ENCODE measurements around the gene DCLK2. TPM values are rescaled to one million over a fixed set of nuclear protein-coding genes. Genes with fewer than 3 reads are reported as not detected.

The DCLK2 gene
- total RNA-seq, 2 experiments from 2014 or later = not detected

DNA sequence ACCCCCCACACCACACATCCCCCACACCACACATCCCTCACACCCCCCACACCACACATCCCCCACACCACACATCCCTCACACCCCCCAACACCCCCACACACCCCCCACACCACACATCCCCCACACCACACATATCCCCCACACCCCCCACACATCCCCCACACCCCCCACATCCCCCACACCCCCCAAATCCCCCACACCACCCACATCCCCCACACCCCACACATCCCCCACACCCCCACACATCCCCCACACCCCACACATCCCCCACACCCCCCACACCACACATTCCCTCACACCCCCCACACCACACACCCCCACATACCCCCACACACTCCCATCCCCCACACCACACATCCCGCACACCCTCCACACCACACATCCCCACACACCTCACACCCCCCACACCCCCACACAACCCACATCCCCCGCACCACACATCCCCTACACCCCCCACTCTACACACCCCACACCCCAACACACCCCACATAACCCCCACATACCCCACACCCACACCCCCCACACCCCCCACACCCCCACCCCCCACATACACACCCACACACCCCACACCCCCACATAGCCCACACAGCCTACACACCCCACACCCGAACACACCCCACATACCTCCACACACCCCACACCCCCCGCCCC is 172.9 kb downstream of the DCLK2 start:
- TF ChIP-seq CTCF (conservative IDR thresholded peaks at IDR 0.05; ENCODE audit: low read length) (no peak), EZH2phosphoT487 (IDR thresholded peaks at IDR 0.05; ENCODE audit: borderline replicate concordance, low read depth, low read length) (no peak)
- no peak overlapping the region for H3K4me3 ChIP-seq (ENCODE audit: low read depth, low read length, poor library complexity, severe bottlenecking)
- no peak overlapping the region for H2AFZ ChIP-seq (ENCODE audit: low read length)
- CTCF ChIA-PET (ENCODE audit: unreplicated experiment) = no interaction called here
- no peaks in the 10 kb centered on the region for H3K9me2 ChIP-seq (ENCODE audit: insufficient read depth, low read length)
- no peak for DNase-seq (ENCODE audit: low spot score)
- H4K20me1 ChIP-seq (ENCODE audit: insufficient read depth, low read length) = no peaks in the 10 kb centered on the region
- no peaks in the 10 kb centered on the region for H3K9me3 ChIP-seq (ENCODE audit: low read length)
- no peak overlapping the region for H3K27ac ChIP-seq (ENCODE audit: low read depth, low read length, poor library complexity, severe bottlenecking)
- no peak overlapping the region for H3K4me2 ChIP-seq (ENCODE audit: low read length)
- H3K36me3 ChIP-seq (ENCODE audit: insufficient read depth, low read length) = no peaks in the 10 kb centered on the region
- no TSS peak for BruUV-seq (replicated peaks)
- intact Hi-C loops (cut with micrococcal nuclease; ENCODE audit: unreplicated experiment) = no loop called here
- no peaks in the 10 kb centered on the region for H3K4me1 ChIP-seq (ENCODE audit: insufficient read depth, low read length, poor library complexity, severe bottlenecking)
- POLR2A ChIA-PET = no interaction called here
- H3K79me2 ChIP-seq (ENCODE audit: insufficient read depth, low read depth, low read length) = no peaks in the 10 kb centered on the region

GRCh38 chr4:150251752-150252190 is 173.5 kb downstream of the DCLK2 start:
- Histone ChIP-seq H3K4me2 (ENCODE audit: low read length) (no peak overlapping the region), H3K27ac (ENCODE audit: low read depth, low read length, poor library complexity, severe bottlenecking) (no peak overlapping the region), H2AFZ (ENCODE audit: low read length) (no peak overlapping the region), H3K4me3 (ENCODE audit: low read depth, low read length, poor library complexity, severe bottlenecking) (no peak overlapping the region), H3K9me3 (ENCODE audit: low read length) (no peaks in the 10 kb centered on the region), H3K4me1 (ENCODE audit: insufficient read depth, low read length, poor library complexity, severe bottlenecking) (no peaks in the 10 kb centered on the region), H3K9me2 (ENCODE audit: insufficient read depth, low read length) (no peaks in the 10 kb centered on the region), H4K20me1 (ENCODE audit: insufficient read depth, low read length) (no peaks in the 10 kb centered on the region), H3K79me2 (ENCODE audit: insufficient read depth, low read depth, low read length) (no peaks in the 10 kb centered on the region), H3K36me3 (ENCODE audit: insufficient read depth, low read length) (no peaks in the 10 kb centered on the region)
- POLR2A ChIA-PET = interaction anchor here (0.7 kb wide), 1 partner anchor 615 kb away, joined by 3 read pairs; no protein-coding TSS in a partner anchor
- no peak for TF ChIP-seq CTCF (conservative IDR thresholded peaks at IDR 0.05; ENCODE audit: low read length)
- no peak for TF ChIP-seq EZH2phosphoT487 (IDR thresholded peaks at IDR 0.05; ENCODE audit: borderline replicate concordance, low read depth, low read length)
- no peak for DNase-seq (ENCODE audit: low spot score)
- no TSS peak for BruUV-seq (replicated peaks)
- CTCF ChIA-PET (ENCODE audit: unreplicated experiment) = no interaction called here
- intact Hi-C loops (cut with micrococcal nuclease; ENCODE audit: unreplicated experiment) = no loop called here

DNA sequence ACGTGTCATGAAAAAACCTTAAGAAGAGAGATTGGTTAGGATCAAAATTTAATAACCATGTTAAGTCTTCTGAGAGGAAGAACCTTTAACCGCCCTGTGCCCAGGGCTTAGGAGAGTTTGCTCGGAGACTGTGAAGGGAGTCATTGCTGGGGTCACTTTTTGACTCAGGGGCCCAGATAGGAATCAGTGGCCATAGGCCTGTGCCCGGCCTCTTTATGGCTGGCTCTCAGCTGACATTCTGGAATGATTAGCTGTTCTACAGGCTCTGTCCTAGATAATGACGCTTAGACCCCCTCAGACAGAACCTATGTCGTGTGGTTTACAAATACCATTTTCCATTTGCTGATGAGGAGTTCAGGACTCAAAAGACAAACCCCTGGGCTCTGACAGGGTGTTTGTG is 174.1 kb downstream of the DCLK2 start:
- ChIA-PET CTCF (ENCODE audit: unreplicated experiment) (no interaction called here), POLR2A (interaction anchor here (0.6 to 0.7 kb wide), 2 partner anchors 196 to 614 kb away, joined by 3 read pairs; no protein-coding TSS in a partner anchor)
- H3K4me1 ChIP-seq (ENCODE audit: insufficient read depth, low read length, poor library complexity, severe bottlenecking) = no peaks in the 10 kb centered on the region
- H3K9me2 ChIP-seq (ENCODE audit: insufficient read depth, low read length) = no peaks in the 10 kb centered on the region
- DNase-seq (ENCODE audit: low spot score) = no peak
- no peaks in the 10 kb centered on the region for H4K20me1 ChIP-seq (ENCODE audit: insufficient read depth, low read length)
- H3K4me3 ChIP-seq (ENCODE audit: low read depth, low read length, poor library complexity, severe bottlenecking) = no peak overlapping the region
- intact Hi-C loops (cut with micrococcal nuclease; ENCODE audit: unreplicated experiment) = no loop called here
- TF ChIP-seq EZH2phosphoT487 (IDR thresholded peaks at IDR 0.05; ENCODE audit: borderline replicate concordance, low read depth, low read length) = no peak
- no peaks in the 10 kb centered on the region for H3K36me3 ChIP-seq (ENCODE audit: insufficient read depth, low read length)
- no peak overlapping the region for H2AFZ ChIP-seq (ENCODE audit: low read length)
- no peaks in the 10 kb centered on the region for H3K9me3 ChIP-seq (ENCODE audit: low read length)
- no peak overlapping the region for H3K4me2 ChIP-seq (ENCODE audit: low read length)
- H3K79me2 ChIP-seq (ENCODE audit: insufficient read depth, low read depth, low read length) = no peaks in the 10 kb centered on the region
- H3K27ac ChIP-seq (ENCODE audit: low read depth, low read length, poor library complexity, severe bottlenecking) = no peak overlapping the region
- no TSS peak for BruUV-seq (replicated peaks)

Data from OCI-LY7 (cell line).